Cardiac muscle cell (in vitro differentiated cells and primary cell): ENCODE measurements around the gene PEF1. TPM values are rescaled to one million over a fixed set of nuclear protein-coding genes. Genes with fewer than 3 reads are reported as not detected.

Experiments used
- DNase-seq, 2 donors: peaks; one replicate each; pipeline versions ENCODE4 v3.0.0 to v3.0.0-alpha.2; 2010 to 2017; ENCODE audit warnings: low read depth in 1 of 2, low spot score in 1 of 2
- H3K27ac ChIP-seq: fragments of 200-600 bp; sonication (generic); 2 replicates; pipeline ENCODE4 v1.5.1; 2016
- H3K27me3 ChIP-seq: fragments of 200-600 bp; sonication (generic); 2 replicates; pipeline ENCODE4 v1.6.0; 2016; ENCODE audit warnings: control low read depth
- H3K36me3 ChIP-seq: fragments of 200-600 bp; sonication (generic); 2 replicates; pipeline ENCODE4 v1.5.1; 2016; ENCODE audit warnings: control low read depth
- H3K4me1 ChIP-seq: fragments of 200-600 bp; sonication (generic); 2 replicates; pipeline ENCODE4 v1.8.1; 2017; ENCODE audit warnings: low read depth, mild to moderate bottlenecking, mixed run types
- H3K4me3 ChIP-seq: fragments of 200-600 bp; sonication (generic); 2 replicates; pipeline ENCODE4 v1.5.1; 2016; ENCODE audit warnings: mild to moderate bottlenecking
- H3K9me3 ChIP-seq: fragments of 200-600 bp; sonication (generic); 2 replicates; pipeline ENCODE4 v1.5.1; 2017; ENCODE audit warnings: low read depth, mild to moderate bottlenecking, control low read depth
- CTCF ChIP-seq: IDR thresholded peaks from 2 replicates; pipeline ENCODE4 v1.5.1; 2012; ENCODE audit warnings: low read depth, mild to moderate bottlenecking, low read length
- polyA plus RNA-seq: library from polyadenylated mRNA; unstranded; fragments of >200 nt; fragmentation: Nextera tagmentation; extraction: Ambion mirVana; gene quantifications from 2 replicates; pipeline ENCODE4 v1.2.1, GENCODE V29; 2016
- total RNA-seq: library from RNA; depleted of rRNA; stranded (reverse); fragments of >200 nt; gene quantifications from 2 replicates; pipeline ENCODE4 v1.2.3, GENCODE V29; 2016

Gene PEF1
- total RNA-seq (89.5 and 97.8 TPM in 2 replicates), polyA plus RNA-seq (89.3 and 109 TPM in 2 replicates)

- Histone ChIP-seq H3K9me3 (no peaks in the 10 kb centered on the region), H3K27me3 (no peaks in the 10 kb centered on the region), H3K36me3 (no peaks in the 10 kb centered on the region), H3K4me3 (peak within 1 kb of the TSS; percentile 95), H3K27ac (peak within 1 kb of the TSS; percentile 96), H3K4me1 (peaks cover 23% of the 10 kb centered on the region)
- TF ChIP-seq CTCF = no peak
- peak; percentile 99 for DNase-seq
These were observed at the start of gene PEF1 for GRCh38 chr1:31644560-31645273. TSS of gene PEF1 (minus strand) at chr1:31644876. CDS start at chr1:31644864, 12 bp downstream.

- Histone ChIP-seq H3K36me3 (no peaks in the 10 kb centered on the region), H3K9me3 (no peaks in the 10 kb centered on the region), H3K4me3 (no peak overlapping the region), H3K4me1 (peaks cover 7% of the 10 kb centered on the region), H3K27ac (no peak overlapping the region), H3K27me3 (no peaks in the 10 kb centered on the region)
- DNase-seq = no peak
- TF ChIP-seq CTCF = no peak
These were observed 48.6 kb upstream of the PEF1 start for GRCh38 chr1:31693231-31693630.

- H3K27me3 ChIP-seq = no peaks in the 10 kb centered on the region
- H3K4me3 ChIP-seq = no peak overlapping the region
- no peak for DNase-seq
- H3K9me3 ChIP-seq = no peaks in the 10 kb centered on the region
- H3K36me3 ChIP-seq = no peaks in the 10 kb centered on the region
- peaks cover 7% of the 10 kb centered on the region for H3K4me1 ChIP-seq
- TF ChIP-seq CTCF = no peak
- no peak overlapping the region for H3K27ac ChIP-seq
These were observed 47.3 kb upstream of the PEF1 start for GRCh38 chr1:31691951-31692350.

- TF ChIP-seq CTCF = no peak
- DNase-seq = no peak
- H3K9me3 ChIP-seq = no peaks in the 10 kb centered on the region
- peaks cover 7% of the 10 kb centered on the region for H3K4me1 ChIP-seq
- no peaks in the 10 kb centered on the region for H3K36me3 ChIP-seq
- H3K27me3 ChIP-seq = no peaks in the 10 kb centered on the region
- H3K4me3 ChIP-seq = no peak overlapping the region
- no peak overlapping the region for H3K27ac ChIP-seq
These were observed 46.8 kb upstream of the PEF1 start for GRCh38 chr1:31691446-31691845.

GRCh38 chr1:31690921-31691320 is 46.2 kb upstream of the PEF1 start:
- no peak overlapping the region for H3K4me3 ChIP-seq
- no peaks in the 10 kb centered on the region for H3K9me3 ChIP-seq
- DNase-seq = no peak
- H3K36me3 ChIP-seq = no peaks in the 10 kb centered on the region
- no peaks in the 10 kb centered on the region for H3K27me3 ChIP-seq
- H3K4me1 ChIP-seq = peaks cover 10% of the 10 kb centered on the region
- TF ChIP-seq CTCF = no peak
- H3K27ac ChIP-seq = no peak overlapping the region
